HL-60 (cell line): ENCODE data around the gene PRKCE.
A peak's percentile ranks its signal among the peaks of the same experiment; 100 is the strongest.
"Not testable (repeated sequence)": the region's sequence is repeated elsewhere in the genome, so short reads cannot be mapped to it uniquely, and the experiment has no call there.

Source experiments
- DNase-seq, 2 experiments: peaks; one replicate each; pipeline ENCODE4 v3.0.0-alpha.2; 2010 to 2020; ENCODE audit warnings: low read depth in 1 of 2, low spot score in 1 of 2
- H3K27ac ChIP-seq: fragments of 250-450 bp; sonication (Bioruptor Pico); replicated peaks from 2 replicates; pipeline ENCODE4 v1.5.1; 2020; ENCODE audit warnings: mild to moderate bottlenecking, moderate library complexity
- H3K27me3 ChIP-seq: fragments of 250-450 bp; sonication (Bioruptor Pico); 2 replicates; pipeline ENCODE4 v1.5.1; 2021; ENCODE audit warnings: mild to moderate bottlenecking, moderate library complexity; ENCODE audit not compliant: insufficient read depth, poor library complexity, severe bottlenecking
- H3K4me3 ChIP-seq: replicated peaks from 2 replicates; pipeline ENCODE4 v1.5.1; 2011; ENCODE audit warnings: mild to moderate bottlenecking, control low read depth, low read length; ENCODE audit not compliant: insufficient read depth
- CTCF ChIP-seq: IDR thresholded peaks from one replicate; pipeline ENCODE4 v1.5.1; 2011; ENCODE audit warnings: low read length, control low read depth, inconsistent platforms; ENCODE audit not compliant: insufficient read depth
- GABPA ChIP-seq: IDR thresholded peaks from 2 replicates; pipeline ENCODE4 v1.6.1; 2012; ENCODE audit warnings: low read depth
- POLR2AphosphoS5 ChIP-seq: IDR thresholded peaks from 2 replicates; pipeline ENCODE4 v1.6.1; 2012; ENCODE audit warnings: low read depth
- REST ChIP-seq: IDR thresholded peaks from 2 replicates; pipeline ENCODE4 v1.6.1; 2012; ENCODE audit warnings: low read depth; ENCODE audit not compliant: insufficient replicate concordance
- SPI1 ChIP-seq: IDR thresholded peaks from 2 replicates; pipeline ENCODE4 v1.6.1; 2012; ENCODE audit warnings: low read depth, mild to moderate bottlenecking, borderline replicate concordance

PRKCE gene

GRCh38 chr2:46213906-46214305 is 562.4 kb downstream of the PRKCE start:
- Histone ChIP-seq H3K27me3 (no peaks in the 10 kb centered on the region), H3K27ac (no peak overlapping the region), H3K4me3 (no peak overlapping the region)
- no peak for TF ChIP-seq SPI1
- no peak for TF ChIP-seq REST
- TF ChIP-seq POLR2AphosphoS5, result no peak
- no peak for TF ChIP-seq CTCF
- TF ChIP-seq GABPA, result no peak
- DNase-seq, result no peak

GRCh38 chr2:46216213-46216612 is 564.7 kb downstream of the PRKCE start:
- no peaks in the 10 kb centered on the region for H3K27me3 ChIP-seq
- no peak overlapping the region for H3K4me3 ChIP-seq
- DNase-seq, result no peak
- H3K27ac ChIP-seq, result no peak overlapping the region
- TF ChIP-seq GABPA, result no peak
- TF ChIP-seq POLR2AphosphoS5, result no peak
- TF ChIP-seq CTCF, result no peak
- TF ChIP-seq SPI1, result no peak
- TF ChIP-seq REST, result no peak

GRCh38 chr2:46223514-46223913 is 572.0 kb downstream of the PRKCE start:
- H3K4me3 ChIP-seq, H3K27ac ChIP-seq, DNase-seq, H3K27me3 ChIP-seq: not testable (repeated sequence)
- TF ChIP-seq SPI1, result peak; percentile 88

- TF ChIP-seq GABPA (no peak), REST (no peak), CTCF (no peak), POLR2AphosphoS5 (no peak), SPI1 (no peak)
- H3K27me3 ChIP-seq, result no peaks in the 10 kb centered on the region
- H3K4me3 ChIP-seq, result no peak overlapping the region
- DNase-seq, result no peak
- no peak overlapping the region for H3K27ac ChIP-seq
These were observed 573.7 kb downstream of the PRKCE start for GRCh38 chr2:46225150-46225625.
